Lung (tissue), 12 donors: Measurements from ENCODE around the gene CEBPA. TPM values are rescaled to one million over a fixed set of nuclear protein-coding genes. Genes with fewer than 3 reads are reported as not detected.
A peak's percentile ranks its signal among the peaks of the same experiment; 100 is the strongest.

Experiments
- ATAC-seq: fragments of 200-7000 bp; cut with Tn5 transposase; one replicate; pipeline ENCODE4 v1.9.1; 2020; ENCODE audit warnings: moderate number of reproducible peaks; ENCODE audit not compliant: insufficient read depth, low FRiP score
- DNase-seq, 3 donors: peaks; one replicate each; pipeline ENCODE4 v3.0.0-alpha.2; 2013 to 2017
- H3K27ac ChIP-seq, 2 donors: one replicate each; pipeline ENCODE4 v1.5.1; 2013; ENCODE audit warnings: mild to moderate bottlenecking in 2 of 2, moderate library complexity in 2 of 2, control low read depth in 1 of 2, inconsistent platforms in 1 of 2, low read depth in 1 of 2, low read length in 1 of 2
- H3K27me3 ChIP-seq, 3 donors: one replicate each; pipeline ENCODE4 v1.5.1; 2013; ENCODE audit warnings: low read length in 2 of 3; ENCODE audit not compliant: control insufficient read depth in 3 of 3, insufficient read depth in 3 of 3
- H3K36me3 ChIP-seq, 4 donors: one replicate each; pipeline ENCODE4 v1.5.1; 2013; ENCODE audit warnings: low read length in 4 of 4, mild to moderate bottlenecking in 1 of 4, moderate library complexity in 1 of 4; ENCODE audit not compliant: control insufficient read depth in 4 of 4, insufficient read depth in 4 of 4
- H3K4me1 ChIP-seq, 5 donors: one replicate each; pipeline ENCODE4 v1.5.1; 2013; ENCODE audit warnings: low read length in 5 of 5, mild to moderate bottlenecking in 2 of 5, moderate library complexity in 1 of 5; ENCODE audit not compliant: control insufficient read depth in 5 of 5, insufficient read depth in 5 of 5
- H3K4me3 ChIP-seq: one replicate; pipeline ENCODE4 v1.5.1; 2013; ENCODE audit warnings: mild to moderate bottlenecking, control low read depth, moderate library complexity
- H3K9ac ChIP-seq, 2 donors: one replicate each; pipeline ENCODE4 v1.5.1; 2013; ENCODE audit warnings: low read length in 2 of 2, control low read depth in 1 of 2; ENCODE audit not compliant: insufficient read depth in 1 of 2
- H3K9me3 ChIP-seq, 4 donors: one replicate each; pipeline ENCODE4 v1.5.1; 2013; ENCODE audit warnings: low read length in 3 of 4, mild to moderate bottlenecking in 1 of 4, moderate library complexity in 1 of 4; ENCODE audit not compliant: control insufficient read depth in 4 of 4, insufficient read depth in 3 of 4
- WGBS, 2 donors: extraction: QIAGEN DNeasy Blood & Tissue Kit; methylation state at CpG; one replicate each; pipeline ENCODE4 v1.1.7; 2013; 5-methylcytosine and 5-hydroxymethylcytosine counted together
- polyA plus RNA-seq, 2 donors: library from polyadenylated mRNA; stranded (reverse); fragments of 200-250 nt; gene quantifications; one replicate each; pipeline ENCODE4 v1.2.1, GENCODE V29; 2013
- total RNA-seq, 2 donors: library from RNA; depleted of rRNA in 1 of 2; stranded (reverse); fragments of >200 nt in 1 of 2; gene quantifications; one replicate each; pipeline ENCODE4 v1.2.1, GENCODE V29; 2014 to 2021
- TF ChIP-seq, protein P1 (sequence below): IDR thresholded peaks from 2 replicates; pipeline ENCODE4 v1.5.1; 2012; ENCODE audit warnings: mild to moderate bottlenecking; ENCODE audit errors: control extremely low read depth, extremely low read depth
- donor health status: control.
- donor health status: control.
- donor health status: Bipolar disorder and iron deficiency.
- donor health status: healthy.
- donor health status: DM: yes; HTN: yes; CAD: no.

The CEBPA gene
- total and polyA plus RNA-seq, 4 donors = 20.4 to 93.8 (median 61.2) TPM

DNA sequence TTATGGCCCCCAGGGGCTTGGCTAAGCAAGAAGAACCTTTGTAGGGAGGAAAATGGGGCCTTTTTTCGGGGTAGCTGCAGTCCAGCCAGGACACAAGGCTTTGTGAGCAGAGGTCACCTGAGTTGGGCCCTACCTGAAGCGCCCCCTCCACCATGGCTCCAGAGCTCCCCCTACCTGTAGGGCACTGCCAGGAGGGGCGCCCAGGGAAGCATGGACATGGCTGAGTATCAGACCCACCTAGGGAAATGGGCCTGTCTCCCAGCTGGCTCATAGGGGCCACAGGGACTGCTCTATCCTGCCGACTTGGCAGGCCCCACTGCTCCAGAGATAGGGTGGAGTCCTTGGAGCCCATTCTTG, 9.0 kb upstream of the CEBPA start:
- H3K9ac ChIP-seq = no peak overlapping the region
- peaks cover 0 to 4% (median 0%) of the 10 kb centered on the region in 4 donors for H3K9me3 ChIP-seq
- no peak for DNase-seq
- H3K4me1 ChIP-seq = peaks cover 0 to 5% (median 0%) of the 10 kb centered on the region in 5 donors
- no peaks in the 10 kb centered on the region for H3K36me3 ChIP-seq
- H3K4me3 ChIP-seq = no peak overlapping the region
- WGBS, 2 donors = 80 to 90% methylated on average over 4 of the region's 4 CpGs
- ATAC-seq = no peak
- TF ChIP-seq, protein P1, sequence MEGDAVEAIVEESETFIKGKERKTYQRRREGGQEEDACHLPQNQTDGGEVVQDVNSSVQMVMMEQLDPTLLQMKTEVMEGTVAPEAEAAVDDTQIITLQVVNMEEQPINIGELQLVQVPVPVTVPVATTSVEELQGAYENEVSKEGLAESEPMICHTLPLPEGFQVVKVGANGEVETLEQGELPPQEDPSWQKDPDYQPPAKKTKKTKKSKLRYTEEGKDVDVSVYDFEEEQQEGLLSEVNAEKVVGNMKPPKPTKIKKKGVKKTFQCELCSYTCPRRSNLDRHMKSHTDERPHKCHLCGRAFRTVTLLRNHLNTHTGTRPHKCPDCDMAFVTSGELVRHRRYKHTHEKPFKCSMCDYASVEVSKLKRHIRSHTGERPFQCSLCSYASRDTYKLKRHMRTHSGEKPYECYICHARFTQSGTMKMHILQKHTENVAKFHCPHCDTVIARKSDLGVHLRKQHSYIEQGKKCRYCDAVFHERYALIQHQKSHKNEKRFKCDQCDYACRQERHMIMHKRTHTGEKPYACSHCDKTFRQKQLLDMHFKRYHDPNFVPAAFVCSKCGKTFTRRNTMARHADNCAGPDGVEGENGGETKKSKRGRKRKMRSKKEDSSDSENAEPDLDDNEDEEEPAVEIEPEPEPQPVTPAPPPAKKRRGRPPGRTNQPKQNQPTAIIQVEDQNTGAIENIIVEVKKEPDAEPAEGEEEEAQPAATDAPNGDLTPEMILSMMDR = no peak
- H3K27me3 ChIP-seq = peaks cover 0 to 2% (median 0%) of the 10 kb centered on the region in 3 donors
- peak overlapping the region in 1 of 2 donors; percentile 64 for H3K27ac ChIP-seq

DNA sequence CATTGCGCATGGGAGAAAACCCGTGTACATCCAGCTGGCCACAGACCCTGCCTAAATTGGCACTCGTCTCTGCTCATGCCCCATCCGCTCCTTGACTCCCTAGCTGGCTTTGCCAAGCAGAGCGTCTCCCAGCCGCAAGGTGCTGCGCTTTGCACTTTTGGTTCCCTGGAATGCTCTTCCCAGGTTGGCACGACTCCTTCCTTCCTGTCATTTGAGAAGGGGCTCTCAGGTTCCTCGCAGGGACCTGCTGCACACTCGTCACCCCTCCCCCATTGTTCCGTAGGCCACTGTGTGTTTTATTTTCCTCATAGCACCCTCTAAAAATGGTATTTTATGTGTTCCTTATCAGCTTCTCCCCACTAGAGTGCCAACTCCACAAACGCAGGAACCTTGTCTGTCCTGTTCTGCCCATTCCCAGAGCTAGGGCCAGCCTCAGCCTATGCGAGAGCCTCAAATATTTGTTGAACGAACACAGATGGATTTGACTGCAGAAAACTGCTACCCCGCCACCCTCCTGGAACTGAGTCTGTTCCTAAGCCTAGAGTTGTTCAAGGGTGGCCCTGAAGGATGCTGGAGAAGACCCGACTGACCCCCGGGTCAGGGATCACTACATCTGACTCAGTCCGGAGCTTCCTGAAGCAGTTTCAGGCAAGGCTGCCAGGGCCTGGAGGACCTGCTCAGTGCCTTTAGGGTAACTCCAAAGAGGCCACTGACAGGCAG, 8.4 kb upstream of the CEBPA start:
- Histone ChIP-seq H3K4me3 (no peak overlapping the region), H3K27ac (peak overlapping the region in 1 of 2 donors; percentile 64), H3K4me1 (peaks cover 0 to 5% (median 0%) of the 10 kb centered on the region in 5 donors), H3K9me3 (peaks cover 0 to 4% (median 0%) of the 10 kb centered on the region in 4 donors), H3K36me3 (no peaks in the 10 kb centered on the region), H3K27me3 (no peaks in the 10 kb centered on the region), H3K9ac (no peak overlapping the region)
- WGBS, 2 donors = 55 to 81% methylated on average over 18 of the region's 18 CpGs
- ATAC-seq (peak; percentile 50), DNase-seq (peak; percentile 66 to 88 (median 79))
- TF ChIP-seq, protein P1 = no peak

DNA sequence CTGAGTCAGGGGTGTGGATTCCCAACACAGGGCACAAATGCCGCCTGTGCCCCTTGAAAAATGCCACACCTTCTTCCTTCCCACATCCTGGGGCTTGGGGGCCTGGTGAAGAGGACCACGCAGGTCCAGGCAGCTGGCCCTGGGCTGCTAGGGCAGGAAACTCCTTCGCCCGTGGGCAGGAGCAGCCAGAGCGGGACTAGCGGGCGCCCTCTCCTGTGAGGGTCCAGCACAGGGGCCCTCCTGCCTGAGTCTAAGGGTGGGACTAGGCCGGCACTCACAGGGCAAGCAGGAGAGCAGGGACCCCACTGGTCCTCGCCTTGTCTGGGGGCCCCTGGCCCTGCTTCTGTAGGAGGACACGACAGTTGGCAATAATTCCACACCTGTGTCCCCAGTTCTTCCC, 7.5 kb upstream of the CEBPA start:
- H3K9ac ChIP-seq = no peak overlapping the region
- no peaks in the 10 kb centered on the region for H3K36me3 ChIP-seq
- peak overlapping the region in 1 of 2 donors; percentile 64 for H3K27ac ChIP-seq
- ATAC-seq (no peak), DNase-seq (no peak)
- H3K9me3 ChIP-seq = peaks cover 0 to 4% (median 0%) of the 10 kb centered on the region in 4 donors
- H3K4me3 ChIP-seq = no peak overlapping the region
- H3K4me1 ChIP-seq = peaks cover 0 to 10% (median 2%) of the 10 kb centered on the region in 5 donors
- no peaks in the 10 kb centered on the region for H3K27me3 ChIP-seq
- WGBS, 2 donors = 83 to 84% methylated on average over 9 to 10 of the region's 10 CpGs
- TF ChIP-seq, protein P1 = no peak
